Superior temporal gyrus (tissue), 1 donor: ENCODE results near the gene FAM161B.
A peak's percentile ranks its signal among the peaks of the same experiment; 100 is the strongest.
"Not testable (repeated sequence)": the region's sequence is repeated elsewhere in the genome, so short reads cannot be mapped to it uniquely, and the experiment has no call there.

ENCODE experiments used
- DNase-seq: peaks from one replicate; pipeline ENCODE4 v3.0.0-alpha.2; 2016; ENCODE audit errors: extremely low spot score

The FAM161B gene

GRCh38 chr14:73949752-73950734, at the start of gene FAM161B, which contains the start of gene COQ6:
Gene FAM161B (minus strand): TSS chr14:73950094. CDS start chr14:73950026, 68 bp downstream.
Gene COQ6 (plus strand): TSS chr14:73950302. CDS start chr14:73950333, 31 bp downstream.
- peak; percentile 98 for DNase-seq

GRCh38 chr14:73998726-73999125, 48.8 kb upstream of the FAM161B start:
- no peak for DNase-seq

GRCh38 chr14:73997944-73998447, 48.1 kb upstream of the FAM161B start:
- no peak for DNase-seq

- DNase-seq: no peak
These were observed 47.4 kb upstream of the FAM161B start for GRCh38 chr14:73997108-73997943.

- DNase-seq: no peak
These were observed 46.8 kb upstream of the FAM161B start for GRCh38 chr14:73996731-73997107.

GRCh38 chr14:73995977-73996378, 46.1 kb upstream of the FAM161B start:
- DNase-seq: no peak

GRCh38 chr14:73994926-73995325, 45.0 kb upstream of the FAM161B start:
- not testable (repeated sequence) for DNase-seq

- DNase-seq: no peak
These were observed 41.2 kb upstream of the FAM161B start for GRCh38 chr14:73991092-73991491.

- not testable (repeated sequence) for DNase-seq
These were observed 38.8 kb upstream of the FAM161B start for GRCh38 chr14:73988656-73989055.

GRCh38 chr14:73988065-73988464, 38.2 kb upstream of the FAM161B start:
- DNase-seq: no peak

GRCh38 chr14:73977896-73978295, 28.0 kb upstream of the FAM161B start:
- no peak for DNase-seq

- DNase-seq: no peak
These were observed 26.2 kb upstream of the FAM161B start for GRCh38 chr14:73976125-73976524.

GRCh38 chr14:73973497-73973896, 23.6 kb upstream of the FAM161B start:
- no peak for DNase-seq

GRCh38 chr14:73968885-73969284, 19.0 kb upstream of the FAM161B start:
- DNase-seq: no peak

GRCh38 chr14:73965216-73965615, 15.3 kb upstream of the FAM161B start:
- DNase-seq: no peak

GRCh38 chr14:73961192-73961591, 11.3 kb upstream of the FAM161B start:
- no peak for DNase-seq

GRCh38 chr14:73958591-73958990, 8.7 kb upstream of the FAM161B start:
- DNase-seq: no peak

GRCh38 chr14:73955674-73956073, 5.8 kb upstream of the FAM161B start:
- no peak for DNase-seq

- DNase-seq: no peak
These were observed 3.8 kb upstream of the FAM161B start for GRCh38 chr14:73953731-73954130.

GRCh38 chr14:73945159-73945670, 4.7 kb downstream of the FAM161B start:
- no peak for DNase-seq

GRCh38 chr14:73944432-73945158, 5.3 kb downstream of the FAM161B start:
- DNase-seq: no peak
